ENCODE data around the gene NFYC.

NFYC gene

DNA sequence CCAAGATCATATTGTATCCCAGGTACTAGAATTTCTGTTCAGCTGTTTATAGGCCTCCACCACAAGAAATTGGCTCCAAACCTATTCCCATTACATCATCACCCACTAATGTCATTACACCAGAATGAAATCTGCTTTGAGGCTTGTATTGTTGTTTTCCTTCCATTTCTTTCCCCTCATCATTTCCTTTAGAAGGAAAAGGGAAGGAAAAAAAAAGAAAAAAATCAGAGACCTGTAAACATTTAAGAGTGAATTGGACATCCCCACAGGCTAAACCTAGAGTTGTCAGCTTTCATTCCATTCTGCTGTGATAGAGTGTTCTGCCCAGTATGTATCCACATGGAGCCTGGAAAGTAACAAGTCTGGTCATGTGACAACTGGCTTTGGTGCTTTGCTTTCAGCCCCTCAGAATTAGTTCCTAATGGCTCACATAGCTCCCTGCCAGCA is 44.6 kb downstream of the NFYC start:
- Histone ChIP-seq H3K4me3 (ENCODE audit: insufficient read depth, low read depth, low read length) (no peak overlapping the region), H3K27ac (ENCODE audit: insufficient read depth, low read depth, low read length, poor library complexity, severe bottlenecking) (no peak overlapping the region), H3K9me3 (ENCODE audit: control insufficient read depth, low read length) (no peaks in the 10 kb centered on the region), H3K4me1 (ENCODE audit: control insufficient read depth, insufficient read depth, low read length) (no peaks in the 10 kb centered on the region), H3K36me3 (ENCODE audit: control insufficient read depth, insufficient read depth, low read length) (peaks cover 20% of the 10 kb centered on the region), H3K27me3 (ENCODE audit: control insufficient read depth, insufficient read depth, low read length, poor library complexity, severe bottlenecking) (no peaks in the 10 kb centered on the region)

DNA sequence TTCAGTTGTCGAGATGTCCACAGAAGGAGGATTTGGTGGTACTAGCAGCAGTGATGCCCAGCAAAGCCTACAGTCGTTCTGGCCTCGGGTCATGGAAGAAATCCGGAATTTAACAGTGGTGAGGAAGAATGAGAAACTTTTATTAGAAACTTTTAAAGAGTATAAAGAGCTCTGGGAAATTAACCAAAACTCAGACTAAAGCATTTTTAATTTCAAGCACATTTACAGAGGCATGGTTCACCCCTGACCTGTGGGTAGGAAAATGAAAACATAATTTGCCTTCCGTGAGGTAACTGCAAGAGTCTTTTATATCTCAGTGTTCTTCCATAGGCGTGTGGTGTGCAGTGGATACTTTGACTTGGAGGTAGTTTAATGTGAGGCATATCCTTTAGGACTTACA is 47.3 kb downstream of the NFYC start:
- no peaks in the 10 kb centered on the region for H3K9me3 ChIP-seq (ENCODE audit: control insufficient read depth, low read length)
- peaks cover 4% of the 10 kb centered on the region for H3K4me1 ChIP-seq (ENCODE audit: control insufficient read depth, insufficient read depth, low read length)
- no peaks in the 10 kb centered on the region for H3K27me3 ChIP-seq (ENCODE audit: control insufficient read depth, insufficient read depth, low read length, poor library complexity, severe bottlenecking)
- H3K27ac ChIP-seq (ENCODE audit: insufficient read depth, low read depth, low read length, poor library complexity, severe bottlenecking): no peak overlapping the region
- peaks cover 20% of the 10 kb centered on the region for H3K36me3 ChIP-seq (ENCODE audit: control insufficient read depth, insufficient read depth, low read length)
- WGBS, 2 experiments: 95% methylated on average over 6 of the region's 6 CpGs
- H3K4me3 ChIP-seq (ENCODE audit: insufficient read depth, low read depth, low read length): no peak overlapping the region

DNA sequence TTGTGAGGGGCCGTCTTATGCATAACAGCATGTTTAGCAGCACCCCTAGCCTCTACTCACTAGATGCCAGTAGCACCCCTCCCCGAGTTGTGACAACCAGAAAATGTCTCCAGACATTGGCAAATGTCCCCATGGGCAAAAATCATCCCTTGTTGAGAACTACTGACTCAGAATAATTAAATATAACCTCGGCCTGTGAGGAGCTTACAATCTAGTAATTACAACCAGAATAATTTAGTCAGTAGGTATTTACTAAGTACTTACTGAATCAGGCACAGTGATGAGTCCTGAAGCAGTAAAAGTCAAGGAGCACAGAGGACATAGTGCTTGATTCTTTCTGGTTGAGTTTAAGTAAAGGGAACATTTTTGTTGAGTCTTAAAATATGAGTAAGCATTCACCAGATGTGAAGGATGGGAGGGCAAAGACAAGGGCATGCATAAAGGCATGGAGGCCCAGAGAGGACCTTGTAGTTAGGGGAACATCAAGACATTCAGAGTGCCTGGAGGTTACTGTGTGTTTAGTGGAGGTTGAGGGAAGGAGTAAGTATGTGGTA is 48.0 kb downstream of the NFYC start:
- Histone ChIP-seq H3K36me3 (ENCODE audit: control insufficient read depth, insufficient read depth, low read length) (peaks cover 20% of the 10 kb centered on the region), H3K27me3 (ENCODE audit: control insufficient read depth, insufficient read depth, low read length, poor library complexity, severe bottlenecking) (no peaks in the 10 kb centered on the region), H3K9me3 (ENCODE audit: control insufficient read depth, low read length) (no peaks in the 10 kb centered on the region), H3K27ac (ENCODE audit: insufficient read depth, low read depth, low read length, poor library complexity, severe bottlenecking) (no peak overlapping the region), H3K4me1 (ENCODE audit: control insufficient read depth, insufficient read depth, low read length) (peaks cover 11% of the 10 kb centered on the region), H3K4me3 (ENCODE audit: insufficient read depth, low read depth, low read length) (no peak overlapping the region)
- 94 to 98% methylated on average over 2 to 3 of the region's 3 CpGs for WGBS, 2 experiments

DNA sequence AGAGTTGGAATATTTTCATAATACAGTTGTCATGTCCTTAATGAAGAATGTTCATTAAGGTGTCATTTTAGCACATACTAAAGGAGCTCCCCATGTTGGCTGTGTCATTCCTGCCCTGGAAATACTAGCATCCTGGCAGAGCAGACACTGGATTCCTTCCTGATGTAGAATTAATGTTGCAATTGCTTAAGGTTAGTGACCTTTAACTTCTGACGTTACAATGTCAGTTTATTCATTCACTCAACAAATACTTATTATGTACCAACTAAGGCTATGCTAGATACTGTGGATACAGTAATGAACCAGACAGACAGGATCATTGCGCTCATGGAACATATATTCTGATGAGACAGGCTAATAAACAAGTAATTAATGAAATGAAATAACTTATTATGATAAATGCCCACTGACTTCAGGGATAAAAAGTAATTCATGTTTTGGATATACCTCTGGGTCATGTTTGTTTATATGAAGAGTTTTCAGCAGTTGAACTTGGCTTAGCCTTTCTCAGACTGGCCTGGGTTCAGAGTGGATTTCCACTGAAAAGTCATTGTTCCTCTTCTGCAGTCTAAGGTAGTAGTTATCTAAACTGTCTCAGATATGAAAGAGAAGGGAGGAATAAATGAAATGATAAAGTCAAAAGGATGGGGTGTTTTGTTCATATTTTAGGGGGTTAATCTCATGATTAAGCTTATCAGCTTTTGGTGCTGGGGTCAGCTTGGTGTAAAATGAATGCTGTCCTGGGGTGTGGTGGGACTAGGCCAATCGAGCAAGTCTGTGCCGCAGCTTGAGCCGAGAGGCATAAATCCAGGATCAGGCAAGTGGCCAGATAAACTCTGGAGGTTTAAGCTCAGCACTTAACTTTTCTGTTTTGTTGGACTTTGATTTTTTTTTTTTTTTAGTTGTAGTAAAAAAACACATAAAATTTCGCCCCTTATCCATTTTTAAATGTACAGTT is 48.8 kb downstream of the NFYC start:
- Histone ChIP-seq H3K4me3 (ENCODE audit: insufficient read depth, low read depth, low read length) (no peak overlapping the region), H3K27me3 (ENCODE audit: control insufficient read depth, insufficient read depth, low read length, poor library complexity, severe bottlenecking) (no peaks in the 10 kb centered on the region), H3K9me3 (ENCODE audit: control insufficient read depth, low read length) (no peaks in the 10 kb centered on the region), H3K27ac (ENCODE audit: insufficient read depth, low read depth, low read length, poor library complexity, severe bottlenecking) (no peak overlapping the region), H3K36me3 (ENCODE audit: control insufficient read depth, insufficient read depth, low read length) (peaks cover 20% of the 10 kb centered on the region), H3K4me1 (ENCODE audit: control insufficient read depth, insufficient read depth, low read length) (peaks cover 16% of the 10 kb centered on the region)
- 93 to 99% methylated on average over 3 to 5 of the region's 6 CpGs for WGBS, 2 experiments

- Histone ChIP-seq H3K36me3 (ENCODE audit: control insufficient read depth, insufficient read depth, low read length) (peaks cover 20% of the 10 kb centered on the region), H3K27me3 (ENCODE audit: control insufficient read depth, insufficient read depth, low read length, poor library complexity, severe bottlenecking) (no peaks in the 10 kb centered on the region), H3K4me1 (ENCODE audit: control insufficient read depth, insufficient read depth, low read length) (peaks cover 19% of the 10 kb centered on the region), H3K9me3 (ENCODE audit: control insufficient read depth, low read length) (no peaks in the 10 kb centered on the region), H3K27ac (ENCODE audit: insufficient read depth, low read depth, low read length, poor library complexity, severe bottlenecking) (no peak overlapping the region), H3K4me3 (ENCODE audit: insufficient read depth, low read depth, low read length) (no peak overlapping the region)
- 91 to 92% methylated on average over 5 to 7 of the region's 7 CpGs for WGBS, 2 experiments
These were observed 49.7 kb downstream of the NFYC start for GRCh38 chr1:40740997-40741736.

DNA sequence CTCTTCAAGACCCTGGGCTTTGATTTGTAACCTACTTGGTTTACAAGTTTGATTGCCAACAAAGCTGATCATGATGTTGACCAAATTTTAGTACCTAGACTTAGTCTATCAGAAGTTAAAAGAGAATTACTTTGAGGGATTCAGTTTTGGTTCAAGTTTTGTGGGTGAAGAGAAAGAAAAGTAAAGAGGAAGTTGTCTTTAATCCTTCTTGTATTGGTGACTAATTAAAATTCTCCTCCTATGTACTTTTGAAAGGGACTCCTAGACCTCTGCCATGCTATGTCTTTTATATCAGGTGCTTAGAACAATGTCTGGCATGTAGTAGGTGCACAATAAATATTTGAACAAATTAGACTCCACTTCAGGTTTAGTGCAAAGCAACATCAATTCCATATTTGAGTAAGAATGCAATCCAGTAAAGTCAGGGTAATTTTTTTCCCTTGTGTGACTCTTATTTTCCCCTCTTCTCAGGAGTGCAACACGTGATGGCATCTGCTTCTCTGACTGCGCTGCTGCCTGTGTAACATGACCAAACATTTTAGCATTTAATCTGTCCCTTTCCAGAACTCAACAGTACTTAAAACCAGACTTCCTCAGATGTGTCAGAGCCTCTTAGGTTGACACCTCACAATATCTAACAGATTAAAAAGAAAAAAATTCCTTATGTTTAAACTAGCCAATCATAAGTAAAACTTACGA is 51.0 kb downstream of the NFYC start:
- Histone ChIP-seq H3K27me3 (ENCODE audit: control insufficient read depth, insufficient read depth, low read length, poor library complexity, severe bottlenecking) (no peaks in the 10 kb centered on the region), H3K36me3 (ENCODE audit: control insufficient read depth, insufficient read depth, low read length) (peaks cover 20% of the 10 kb centered on the region), H3K27ac (ENCODE audit: insufficient read depth, low read depth, low read length, poor library complexity, severe bottlenecking) (no peak overlapping the region), H3K9me3 (ENCODE audit: control insufficient read depth, low read length) (no peaks in the 10 kb centered on the region), H3K4me1 (ENCODE audit: control insufficient read depth, insufficient read depth, low read length) (peaks cover 19% of the 10 kb centered on the region), H3K4me3 (ENCODE audit: insufficient read depth, low read depth, low read length) (no peak overlapping the region)
- WGBS, 2 experiments: 96 to 99% methylated on average over 3 of the region's 3 CpGs

DNA sequence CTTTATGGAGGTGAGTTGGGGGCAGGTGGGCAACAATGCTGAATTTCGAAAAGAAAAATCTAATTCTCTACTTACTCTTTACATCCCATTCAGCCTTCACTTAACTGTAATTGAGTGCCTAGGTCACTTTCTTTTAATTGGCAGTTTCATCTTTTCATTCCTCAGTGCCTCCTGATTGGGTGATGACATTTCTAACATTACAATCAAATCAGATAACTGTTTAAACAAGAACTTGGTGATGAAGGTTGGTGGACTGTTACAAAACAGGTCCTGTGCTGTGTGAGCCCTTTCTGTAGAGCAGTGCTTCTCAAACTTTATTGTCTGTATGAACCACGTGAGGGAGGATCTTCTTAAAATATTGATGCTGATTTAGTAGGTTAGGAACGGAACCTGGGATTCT is 51.9 kb downstream of the NFYC start:
- Histone ChIP-seq H3K27ac (ENCODE audit: insufficient read depth, low read depth, low read length, poor library complexity, severe bottlenecking) (no peak overlapping the region), H3K4me1 (ENCODE audit: control insufficient read depth, insufficient read depth, low read length) (peaks cover 19% of the 10 kb centered on the region), H3K36me3 (ENCODE audit: control insufficient read depth, insufficient read depth, low read length) (peaks cover 25% of the 10 kb centered on the region), H3K4me3 (ENCODE audit: insufficient read depth, low read depth, low read length) (no peak overlapping the region), H3K27me3 (ENCODE audit: control insufficient read depth, insufficient read depth, low read length, poor library complexity, severe bottlenecking) (no peaks in the 10 kb centered on the region), H3K9me3 (ENCODE audit: control insufficient read depth, low read length) (no peaks in the 10 kb centered on the region)
- 90 to 94% methylated on average over 3 of the region's 3 CpGs for WGBS, 2 experiments

DNA sequence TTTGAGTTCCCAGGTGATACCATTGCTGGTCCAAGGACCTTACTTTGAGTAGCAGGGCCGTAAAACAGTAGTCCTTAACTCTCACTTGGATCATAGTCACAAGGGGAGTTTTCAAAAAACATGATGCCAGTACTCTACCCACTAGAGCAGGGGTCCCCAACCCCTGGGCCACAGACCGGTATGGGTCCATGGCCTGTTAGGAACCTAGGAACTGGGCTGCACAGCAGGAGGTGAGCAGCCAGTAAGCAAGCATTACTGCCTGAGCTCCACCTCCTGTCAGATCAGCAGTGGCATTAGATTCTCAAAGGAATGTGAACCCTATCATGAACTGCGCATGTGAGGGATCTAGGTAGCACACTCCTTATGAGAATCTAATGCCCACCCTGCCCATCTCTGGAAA is 52.4 kb downstream of the NFYC start:
- Histone ChIP-seq H3K27ac (ENCODE audit: insufficient read depth, low read depth, low read length, poor library complexity, severe bottlenecking) (no peak overlapping the region), H3K36me3 (ENCODE audit: control insufficient read depth, insufficient read depth, low read length) (peaks cover 25% of the 10 kb centered on the region), H3K27me3 (ENCODE audit: control insufficient read depth, insufficient read depth, low read length, poor library complexity, severe bottlenecking) (no peaks in the 10 kb centered on the region), H3K9me3 (ENCODE audit: control insufficient read depth, low read length) (no peaks in the 10 kb centered on the region), H3K4me3 (ENCODE audit: insufficient read depth, low read depth, low read length) (no peak overlapping the region), H3K4me1 (ENCODE audit: control insufficient read depth, insufficient read depth, low read length) (peaks cover 19% of the 10 kb centered on the region)
- 89 to 94% methylated on average over 3 of the region's 3 CpGs for WGBS, 2 experiments

- 100% methylated on average over 1 of the region's 1 CpG; no CpG with 5 or more reads in 1 of the 2 experiments for WGBS, 2 experiments
- peaks cover 23% of the 10 kb centered on the region for H3K36me3 ChIP-seq (ENCODE audit: control insufficient read depth, insufficient read depth, low read length)
These were observed 53.7 kb downstream of the NFYC start for GRCh38 chr1:40745176-40745575.

More at GRCh38 chr1:40745176-40745575, 53.7 kb downstream of the NFYC start:
- peaks cover 19% of the 10 kb centered on the region for H3K4me1 ChIP-seq (ENCODE audit: control insufficient read depth, insufficient read depth, low read length)
- H3K27ac ChIP-seq (ENCODE audit: insufficient read depth, low read depth, low read length, poor library complexity, severe bottlenecking): no peak overlapping the region
- H3K27me3 ChIP-seq (ENCODE audit: control insufficient read depth, insufficient read depth, low read length, poor library complexity, severe bottlenecking): no peaks in the 10 kb centered on the region
- H3K9me3 ChIP-seq (ENCODE audit: control insufficient read depth, low read length): no peaks in the 10 kb centered on the region
- H3K4me3 ChIP-seq (ENCODE audit: insufficient read depth, low read depth, low read length): no peak overlapping the region

Measured in ectodermal cell (in vitro differentiated cells).